ENCODE results near the gene AFG1L. TPM values are rescaled to one million over a fixed set of nuclear protein-coding genes. Genes with fewer than 3 reads are reported as not detected.
"Not testable (repeated sequence)": the region's sequence is repeated elsewhere in the genome, so short reads cannot be mapped to it uniquely, and the experiment has no call there.

The AFG1L gene
- total RNA-seq, 2 experiments from 2014 or later: 5.7 to 5.9 TPM

GRCh38 chr6:108263371-108263770 is 31.5 kb upstream of the AFG1L start:
- no peaks in the 10 kb centered on the region for H3K9me3 Mint-ChIP-seq
- POLR2A ChIA-PET: no interaction called here
- H3K27me3 Mint-ChIP-seq: peaks cover 8% of the 10 kb centered on the region
- H3K36me3 Mint-ChIP-seq (ENCODE audit: low read depth): no peaks in the 10 kb centered on the region
- peaks cover 11% of the 10 kb centered on the region for H3K4me1 Mint-ChIP-seq
- no peak overlapping the region for H3K27ac Mint-ChIP-seq
- CTCF ChIA-PET: interaction anchor here (0.5 to 1.4 kb wide), 5 partner anchors 9 to 36 kb away, joined by 3 to 4 read pairs (median 3); no protein-coding TSS in a partner anchor
- no peak overlapping the region for H3K4me3 Mint-ChIP-seq
- no peak for DNase-seq

GRCh38 chr6:108268845-108269244 is 26.0 kb upstream of the AFG1L start:
- peaks cover 2% of the 10 kb centered on the region for H3K4me1 Mint-ChIP-seq
- no peaks in the 10 kb centered on the region for H3K36me3 Mint-ChIP-seq (ENCODE audit: low read depth)
- H3K4me3 Mint-ChIP-seq: no peak overlapping the region
- no peaks in the 10 kb centered on the region for H3K9me3 Mint-ChIP-seq
- ChIA-PET CTCF (no interaction called here), POLR2A (no interaction called here)
- no peak for DNase-seq
- H3K27ac Mint-ChIP-seq: no peak overlapping the region
- peaks cover 8% of the 10 kb centered on the region for H3K27me3 Mint-ChIP-seq

- CTCF ChIA-PET; H3K27ac Mint-ChIP-seq; H3K4me1 Mint-ChIP-seq; POLR2A ChIA-PET; H3K27me3 Mint-ChIP-seq; H3K9me3 Mint-ChIP-seq; H3K4me3 Mint-ChIP-seq; DNase-seq; H3K36me3 Mint-ChIP-seq (ENCODE audit: low read depth): not testable (repeated sequence)
Observed at GRCh38 chr6:108269955-108270354, 24.9 kb upstream of the AFG1L start.

- H3K27ac Mint-ChIP-seq: no peak overlapping the region
- H3K36me3 Mint-ChIP-seq (ENCODE audit: low read depth): no peaks in the 10 kb centered on the region
- no peak overlapping the region for H3K4me3 Mint-ChIP-seq
- DNase-seq: no peak
- ChIA-PET POLR2A (no interaction called here), CTCF (interaction anchor here (0.6 to 1.0 kb wide), 3 partner anchors 11 to 66 kb away, joined by 3 read pairs; no protein-coding TSS in a partner anchor)
- no peaks in the 10 kb centered on the region for H3K4me1 Mint-ChIP-seq
- peaks cover 6% of the 10 kb centered on the region for H3K27me3 Mint-ChIP-seq
- H3K9me3 Mint-ChIP-seq: no peaks in the 10 kb centered on the region
Observed at GRCh38 chr6:108274546-108274945, 20.3 kb upstream of the AFG1L start.

- DNase-seq: no peak
- Mint-ChIP-seq H3K4me1 (no peaks in the 10 kb centered on the region), H3K4me3 (no peak overlapping the region), H3K36me3 (ENCODE audit: low read depth) (no peaks in the 10 kb centered on the region), H3K9me3 (no peaks in the 10 kb centered on the region), H3K27ac (no peak overlapping the region), H3K27me3 (peaks cover 12% of the 10 kb centered on the region)
- CTCF ChIA-PET: no interaction called here
- POLR2A ChIA-PET: no interaction called here
Observed at GRCh38 chr6:108275976-108276375, 18.9 kb upstream of the AFG1L start.

- H3K4me1 Mint-ChIP-seq: no peaks in the 10 kb centered on the region
- CTCF ChIA-PET: interaction anchor here (1.3 kb wide), 1 partner anchor 11 kb away, joined by 3 read pairs; no protein-coding TSS in a partner anchor
- no peak overlapping the region for H3K4me3 Mint-ChIP-seq
- DNase-seq: no peak
- no peaks in the 10 kb centered on the region for H3K9me3 Mint-ChIP-seq
- no peaks in the 10 kb centered on the region for H3K36me3 Mint-ChIP-seq (ENCODE audit: low read depth)
- peaks cover 13% of the 10 kb centered on the region for H3K27me3 Mint-ChIP-seq
- H3K27ac Mint-ChIP-seq: no peak overlapping the region
- POLR2A ChIA-PET: no interaction called here
Observed at GRCh38 chr6:108277295-108277694, 17.6 kb upstream of the AFG1L start.

- no peak for DNase-seq
- H3K4me1 Mint-ChIP-seq: no peaks in the 10 kb centered on the region
- ChIA-PET POLR2A (no interaction called here), CTCF (interaction anchor here (1.3 kb wide), 1 partner anchor 10 kb away, joined by 3 read pairs; no protein-coding TSS in a partner anchor)
- H3K36me3 Mint-ChIP-seq (ENCODE audit: low read depth): no peaks in the 10 kb centered on the region
- no peak overlapping the region for H3K27ac Mint-ChIP-seq
- H3K4me3 Mint-ChIP-seq: no peak overlapping the region
- peaks cover 13% of the 10 kb centered on the region for H3K27me3 Mint-ChIP-seq
- no peaks in the 10 kb centered on the region for H3K9me3 Mint-ChIP-seq
Observed at GRCh38 chr6:108277831-108278230, 17.0 kb upstream of the AFG1L start.

- Mint-ChIP-seq H3K27ac (no peak overlapping the region), H3K27me3 (peaks cover 9% of the 10 kb centered on the region), H3K4me1 (peaks cover 28% of the 10 kb centered on the region), H3K36me3 (ENCODE audit: low read depth) (no peaks in the 10 kb centered on the region), H3K9me3 (no peaks in the 10 kb centered on the region), H3K4me3 (no peak overlapping the region)
- POLR2A ChIA-PET: no interaction called here
- DNase-seq: no peak
- CTCF ChIA-PET: interaction anchor here (2.4 kb wide), 1 partner anchor 10 kb away, joined by 9 read pairs; the partner anchor contains the start of gene AFG1L
Observed at GRCh38 chr6:108285381-108285780, 9.5 kb upstream of the AFG1L start.

- no peak overlapping the region for H3K4me3 Mint-ChIP-seq
- H3K4me1 Mint-ChIP-seq: peaks cover 28% of the 10 kb centered on the region
- H3K9me3 Mint-ChIP-seq: no peaks in the 10 kb centered on the region
- DNase-seq: no peak
- POLR2A ChIA-PET: no interaction called here
- no peaks in the 10 kb centered on the region for H3K36me3 Mint-ChIP-seq (ENCODE audit: low read depth)
- H3K27me3 Mint-ChIP-seq: peaks cover 6% of the 10 kb centered on the region
- H3K27ac Mint-ChIP-seq: no peak overlapping the region
- CTCF ChIA-PET: interaction anchor here (2.4 kb wide), 1 partner anchor 9 kb away, joined by 9 read pairs; the partner anchor contains the start of gene AFG1L
Observed at GRCh38 chr6:108286366-108286765, 8.5 kb upstream of the AFG1L start.

GRCh38 chr6:108287373-108287772 is 7.5 kb upstream of the AFG1L start:
- POLR2A ChIA-PET: no interaction called here
- Mint-ChIP-seq H3K4me3 (no peak overlapping the region), H3K4me1 (peaks cover 28% of the 10 kb centered on the region), H3K36me3 (ENCODE audit: low read depth) (no peaks in the 10 kb centered on the region), H3K9me3 (no peaks in the 10 kb centered on the region), H3K27ac (no peak overlapping the region), H3K27me3 (peaks cover 4% of the 10 kb centered on the region)
- DNase-seq: peak; percentile 22
- CTCF ChIA-PET: interaction anchor here (0.5 to 1.1 kb wide), 3 partner anchors 9 to 726 kb away, joined by 3 read pairs; no protein-coding TSS in a partner anchor

- no peak for DNase-seq
- peaks cover 30% of the 10 kb centered on the region for H3K4me1 Mint-ChIP-seq
- no peak overlapping the region for H3K27ac Mint-ChIP-seq
- H3K36me3 Mint-ChIP-seq (ENCODE audit: low read depth): no peaks in the 10 kb centered on the region
- no peak overlapping the region for H3K4me3 Mint-ChIP-seq
- POLR2A ChIA-PET: no interaction called here
- CTCF ChIA-PET: no interaction called here
- peaks cover 1% of the 10 kb centered on the region for H3K27me3 Mint-ChIP-seq
- H3K9me3 Mint-ChIP-seq: no peaks in the 10 kb centered on the region
Observed at GRCh38 chr6:108288742-108289141, 6.1 kb upstream of the AFG1L start.

- no peaks in the 10 kb centered on the region for H3K27me3 Mint-ChIP-seq
- ChIA-PET POLR2A (no interaction called here), CTCF (interaction anchor here (1.4 to 1.6 kb wide), 2 partner anchors 14 to 27 kb away, joined by 3 to 4 read pairs; no protein-coding TSS in a partner anchor)
- no peak for DNase-seq
- H3K27ac Mint-ChIP-seq: no peak overlapping the region
- H3K9me3 Mint-ChIP-seq: no peaks in the 10 kb centered on the region
- peaks cover 43% of the 10 kb centered on the region for H3K4me1 Mint-ChIP-seq
- no peak overlapping the region for H3K4me3 Mint-ChIP-seq
- peaks cover 11% of the 10 kb centered on the region for H3K36me3 Mint-ChIP-seq (ENCODE audit: low read depth)
Observed at GRCh38 chr6:108291091-108291490, 3.8 kb upstream of the AFG1L start.

- H3K9me3 Mint-ChIP-seq, H3K27ac Mint-ChIP-seq, H3K27me3 Mint-ChIP-seq, POLR2A ChIA-PET, DNase-seq, H3K4me3 Mint-ChIP-seq, CTCF ChIA-PET: not testable (repeated sequence)
- Mint-ChIP-seq H3K36me3 (ENCODE audit: low read depth) (peaks cover 11% of the 10 kb centered on the region), H3K4me1 (peaks cover 33% of the 10 kb centered on the region)
Observed at GRCh38 chr6:108292561-108292960, 2.3 kb upstream of the AFG1L start.
